Measurements from ENCODE around the gene RAPGEF6.

Gene RAPGEF6

GRCh38 chr5:131433109-131433508 lies 201.9 kb downstream of the RAPGEF6 start:
- no peaks in the 10 kb centered on the region for H3K27me3 ChIP-seq (replicated peaks; ENCODE audit: control insufficient read depth, insufficient read depth, low read length)
- no peak for TF ChIP-seq CTCF (IDR thresholded peaks at IDR 0.05; ENCODE audit: insufficient read depth, low read length, poor library complexity, severe bottlenecking)
- no peak overlapping the region for H3K4me3 ChIP-seq (replicated peaks; ENCODE audit: low read depth, low read length)
- no peak for DNase-seq (ENCODE audit: extremely low read depth, insufficient read length)
- H3K36me3 ChIP-seq (ENCODE audit: control insufficient read depth, insufficient read depth, low read length), result peaks cover 16% of the 10 kb centered on the region

- Histone ChIP-seq H3K27me3 (replicated peaks; ENCODE audit: control insufficient read depth, insufficient read depth, low read length) (no peaks in the 10 kb centered on the region), H3K4me3 (replicated peaks; ENCODE audit: low read depth, low read length) (no peak overlapping the region), H3K36me3 (ENCODE audit: control insufficient read depth, insufficient read depth, low read length) (peaks cover 15% of the 10 kb centered on the region)
- no peak for TF ChIP-seq CTCF (IDR thresholded peaks at IDR 0.05; ENCODE audit: insufficient read depth, low read length, poor library complexity, severe bottlenecking)
- no peak for DNase-seq (ENCODE audit: extremely low read depth, insufficient read length)
Observed at GRCh38 chr5:131431794-131432193, 203.2 kb downstream of the RAPGEF6 start.

GRCh38 chr5:131430794-131431193 lies 204.2 kb downstream of the RAPGEF6 start:
- Histone ChIP-seq H3K36me3 (ENCODE audit: control insufficient read depth, insufficient read depth, low read length) (peaks cover 15% of the 10 kb centered on the region), H3K4me3 (replicated peaks; ENCODE audit: low read depth, low read length) (no peak overlapping the region), H3K27me3 (replicated peaks; ENCODE audit: control insufficient read depth, insufficient read depth, low read length) (no peaks in the 10 kb centered on the region)
- no peak for DNase-seq (ENCODE audit: extremely low read depth, insufficient read length)
- no peak for TF ChIP-seq CTCF (IDR thresholded peaks at IDR 0.05; ENCODE audit: insufficient read depth, low read length, poor library complexity, severe bottlenecking)

- no peak for TF ChIP-seq CTCF (IDR thresholded peaks at IDR 0.05; ENCODE audit: insufficient read depth, low read length, poor library complexity, severe bottlenecking)
- no peaks in the 10 kb centered on the region for H3K27me3 ChIP-seq (replicated peaks; ENCODE audit: control insufficient read depth, insufficient read depth, low read length)
- DNase-seq (ENCODE audit: extremely low read depth, insufficient read length), result no peak
- no peak overlapping the region for H3K4me3 ChIP-seq (replicated peaks; ENCODE audit: low read depth, low read length)
- H3K36me3 ChIP-seq (ENCODE audit: control insufficient read depth, insufficient read depth, low read length), result peaks cover 13% of the 10 kb centered on the region
Observed at GRCh38 chr5:131426011-131426410, 209.0 kb downstream of the RAPGEF6 start.

- DNase-seq (ENCODE audit: extremely low read depth, insufficient read length), result no peak
- no peaks in the 10 kb centered on the region for H3K27me3 ChIP-seq (replicated peaks; ENCODE audit: control insufficient read depth, insufficient read depth, low read length)
- no peak overlapping the region for H3K4me3 ChIP-seq (replicated peaks; ENCODE audit: low read depth, low read length)
- H3K36me3 ChIP-seq (ENCODE audit: control insufficient read depth, insufficient read depth, low read length), result peaks cover 5% of the 10 kb centered on the region
- TF ChIP-seq CTCF (IDR thresholded peaks at IDR 0.05; ENCODE audit: insufficient read depth, low read length, poor library complexity, severe bottlenecking), result peak; percentile 41
Observed at GRCh38 chr5:131423056-131423455, 212.0 kb downstream of the RAPGEF6 start.

GRCh38 chr5:131419877-131420276 lies 215.2 kb downstream of the RAPGEF6 start:
- Histone ChIP-seq H3K36me3 (ENCODE audit: control insufficient read depth, insufficient read depth, low read length) (peaks cover 3% of the 10 kb centered on the region), H3K4me3 (replicated peaks; ENCODE audit: low read depth, low read length) (no peak overlapping the region), H3K27me3 (replicated peaks; ENCODE audit: control insufficient read depth, insufficient read depth, low read length) (no peaks in the 10 kb centered on the region)
- DNase-seq (ENCODE audit: extremely low read depth, insufficient read length), result no peak
- TF ChIP-seq CTCF (IDR thresholded peaks at IDR 0.05; ENCODE audit: insufficient read depth, low read length, poor library complexity, severe bottlenecking), result no peak
